Stimulated activated naive B cell treated with anti-CD40 and anti-IgM and Interleukin-4, amounts not matched to agents 10 μg/mL and 1 μg/mL and 100 μg/mL, for 72 hours (primary cell): ENCODE data around the gene FXYD7.
A peak's percentile ranks its signal among the peaks of the same experiment; 100 is the strongest.

Source experiments
- ATAC-seq, 2 donors: fragments of 150-1000 bp; cut with Tn5 transposase; replicated peaks; 2 replicates each; pipeline ENCODE4 v1.10.0; 2021; ENCODE audit warnings: moderate library complexity in 1 of 2
- DNase-seq: peaks from one replicate; pipeline ENCODE4 v3.0.0; 2021
- H3K27ac Mint-ChIP-seq: one replicate; pipeline ENCODE4 v1.8.0; 2022; ENCODE audit warnings: mild to moderate bottlenecking, mixed read lengths
- H3K27me3 Mint-ChIP-seq, 2 donors: one replicate each; pipeline ENCODE4 v1.8.0; 2022; ENCODE audit warnings: mixed read lengths in 2 of 2
- H3K36me3 Mint-ChIP-seq, 2 donors: one replicate each; pipeline ENCODE4 v1.8.0; 2022; ENCODE audit warnings: mixed read lengths in 2 of 2, mild to moderate bottlenecking in 1 of 2
- H3K4me1 Mint-ChIP-seq, 2 donors: one replicate each; pipeline ENCODE4 v1.8.0; 2022; ENCODE audit warnings: mixed read lengths in 2 of 2, mild to moderate bottlenecking in 1 of 2
- H3K4me3 Mint-ChIP-seq, 2 donors: one replicate each; pipeline ENCODE4 v1.8.0; 2022; ENCODE audit warnings: mild to moderate bottlenecking in 2 of 2, mixed read lengths in 2 of 2, moderate library complexity in 1 of 2
- H3K9me3 Mint-ChIP-seq, 2 donors: one replicate each; pipeline ENCODE4 v1.8.0; 2022; ENCODE audit warnings: mixed read lengths in 2 of 2, mild to moderate bottlenecking in 1 of 2

FXYD7 gene

DNA sequence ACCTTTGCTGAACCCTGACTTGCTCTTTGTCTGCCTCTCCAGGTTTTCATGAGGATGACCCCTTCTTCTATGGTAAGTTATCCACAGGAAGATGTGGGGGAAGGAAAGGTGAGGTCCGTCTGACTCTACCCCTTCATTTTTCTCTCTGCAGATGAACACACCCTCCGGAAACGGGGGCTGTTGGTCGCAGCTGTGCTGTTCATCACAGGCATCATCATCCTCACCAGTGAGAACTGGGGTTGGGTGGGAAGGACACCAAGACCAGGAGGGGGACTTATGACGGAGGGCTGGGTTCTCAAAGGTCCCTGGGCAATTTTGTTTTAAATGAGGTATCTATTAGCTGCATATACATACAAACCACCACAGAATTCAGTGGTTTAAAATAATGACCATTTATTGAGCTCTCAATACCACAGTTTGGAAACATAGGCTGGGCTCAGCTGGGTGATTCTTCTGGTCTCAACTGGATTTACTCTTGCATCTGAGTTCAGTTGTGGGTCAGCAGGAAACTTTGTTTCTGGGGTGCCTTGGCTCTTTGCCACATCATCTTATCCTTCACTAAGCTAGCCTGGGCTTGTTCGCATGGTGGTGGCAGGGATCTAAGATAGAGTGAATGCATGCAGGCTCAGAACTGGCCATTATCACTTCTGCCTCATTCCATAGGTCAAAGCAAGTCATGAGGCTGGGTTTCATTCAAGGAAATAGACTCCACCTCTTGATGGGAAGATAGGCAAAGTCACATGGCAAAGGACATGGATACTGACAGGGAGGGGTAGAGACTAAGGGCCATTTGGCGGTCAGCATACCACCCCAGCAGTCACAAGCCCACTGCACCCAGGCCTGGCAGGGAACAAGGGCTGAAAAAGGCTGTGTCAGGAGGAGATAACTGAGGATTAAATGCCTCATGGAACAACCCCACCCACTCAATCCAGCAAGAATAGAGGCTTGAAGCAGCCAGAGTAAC lies 23.3 kb downstream of the FXYD7 start:
- peak overlapping the region; percentile 86 for H3K27ac Mint-ChIP-seq
- peaks cover 15 to 24% of the 10 kb centered on the region in 2 donors for H3K9me3 Mint-ChIP-seq
- DNase-seq (no peak), ATAC-seq (no peak)
- H3K4me1 Mint-ChIP-seq = peaks cover 35 to 68% of the 10 kb centered on the region in 2 donors
- peaks cover 73 to 92% of the 10 kb centered on the region in 2 donors for H3K36me3 Mint-ChIP-seq
- H3K27me3 Mint-ChIP-seq = no peaks in the 10 kb centered on the region
- H3K4me3 Mint-ChIP-seq = peak overlapping the region; percentile 25 to 43

DNA sequence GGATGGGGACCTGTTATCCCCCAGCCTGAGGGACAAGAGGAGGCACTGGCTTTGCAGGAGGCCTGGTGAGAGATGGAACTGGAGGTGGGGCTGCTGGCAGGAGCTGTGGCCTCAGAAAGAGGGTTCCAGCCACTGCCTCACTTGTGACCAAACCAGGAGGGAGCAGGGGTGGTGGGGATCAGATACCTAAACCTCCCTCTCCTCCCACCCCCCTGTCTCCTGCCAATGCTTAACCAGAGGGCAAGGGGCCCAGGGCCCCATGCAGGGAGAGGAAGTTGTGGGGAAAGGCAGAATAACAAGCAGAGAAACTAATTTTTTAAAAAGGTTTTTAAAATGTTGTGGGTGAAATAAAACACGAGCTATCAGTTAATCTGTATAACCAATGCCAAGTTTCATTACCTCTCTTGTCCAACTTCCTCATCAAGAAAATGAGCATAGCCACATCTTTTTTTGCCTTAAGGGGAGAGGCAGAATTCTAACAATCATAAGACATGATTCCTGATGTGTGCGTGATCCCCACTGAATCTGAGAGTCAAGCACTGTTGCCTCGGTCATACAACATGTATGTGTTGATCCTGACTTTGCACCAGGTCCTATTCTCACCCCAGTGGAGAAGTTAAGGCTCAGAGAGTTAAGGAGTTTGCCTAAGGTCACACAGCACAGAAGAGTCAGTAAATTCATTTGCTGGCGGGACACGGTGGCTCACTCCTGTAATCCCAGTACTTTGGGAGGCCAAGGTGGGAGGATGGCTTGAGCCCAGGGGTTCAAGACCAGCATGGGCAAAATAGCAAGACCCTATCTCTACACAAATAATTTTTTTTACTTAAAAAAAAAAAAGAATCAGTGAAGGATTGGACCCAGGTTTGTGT lies 24.4 kb downstream of the FXYD7 start:
- DNase-seq = no peak
- peaks cover 31 to 70% of the 10 kb centered on the region in 2 donors for H3K4me1 Mint-ChIP-seq
- H3K27ac Mint-ChIP-seq = peak overlapping the region; percentile 86
- ATAC-seq = peak; percentile 59 to 82
- H3K36me3 Mint-ChIP-seq = peaks cover 62 to 84% of the 10 kb centered on the region in 2 donors
- peak overlapping the region; percentile 15 to 25 for H3K4me3 Mint-ChIP-seq
- H3K27me3 Mint-ChIP-seq = no peaks in the 10 kb centered on the region
- peaks cover 11 to 19% of the 10 kb centered on the region in 2 donors for H3K9me3 Mint-ChIP-seq

DNA sequence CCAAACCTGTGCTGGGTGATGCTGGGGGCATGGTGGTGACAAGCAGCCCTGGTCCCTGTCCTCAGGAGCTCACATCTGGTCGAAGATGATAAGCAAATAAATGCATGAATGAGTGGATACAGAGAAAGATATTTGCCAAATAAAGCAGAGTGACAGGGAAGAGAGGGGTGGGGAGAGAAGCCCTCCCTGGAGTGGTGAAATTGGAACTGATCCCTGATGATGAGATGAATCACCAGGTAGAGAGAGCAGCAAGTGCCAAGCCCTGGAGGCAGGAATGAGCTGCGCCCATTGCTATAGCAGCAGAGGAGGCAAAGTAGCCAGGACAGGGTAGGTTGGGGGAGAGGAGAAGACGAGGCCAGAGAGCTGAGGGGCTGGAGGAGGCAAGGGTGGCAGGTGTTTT lies 25.1 kb downstream of the FXYD7 start:
- Mint-ChIP-seq H3K4me1 (peaks cover 28 to 68% of the 10 kb centered on the region in 2 donors), H3K27ac (peak overlapping the region; percentile 59), H3K27me3 (no peaks in the 10 kb centered on the region), H3K36me3 (peaks cover 55 to 82% of the 10 kb centered on the region in 2 donors), H3K9me3 (peaks cover 11 to 19% of the 10 kb centered on the region in 2 donors), H3K4me3 (no peak overlapping the region)
- DNase-seq (no peak), ATAC-seq (no peak)

DNA sequence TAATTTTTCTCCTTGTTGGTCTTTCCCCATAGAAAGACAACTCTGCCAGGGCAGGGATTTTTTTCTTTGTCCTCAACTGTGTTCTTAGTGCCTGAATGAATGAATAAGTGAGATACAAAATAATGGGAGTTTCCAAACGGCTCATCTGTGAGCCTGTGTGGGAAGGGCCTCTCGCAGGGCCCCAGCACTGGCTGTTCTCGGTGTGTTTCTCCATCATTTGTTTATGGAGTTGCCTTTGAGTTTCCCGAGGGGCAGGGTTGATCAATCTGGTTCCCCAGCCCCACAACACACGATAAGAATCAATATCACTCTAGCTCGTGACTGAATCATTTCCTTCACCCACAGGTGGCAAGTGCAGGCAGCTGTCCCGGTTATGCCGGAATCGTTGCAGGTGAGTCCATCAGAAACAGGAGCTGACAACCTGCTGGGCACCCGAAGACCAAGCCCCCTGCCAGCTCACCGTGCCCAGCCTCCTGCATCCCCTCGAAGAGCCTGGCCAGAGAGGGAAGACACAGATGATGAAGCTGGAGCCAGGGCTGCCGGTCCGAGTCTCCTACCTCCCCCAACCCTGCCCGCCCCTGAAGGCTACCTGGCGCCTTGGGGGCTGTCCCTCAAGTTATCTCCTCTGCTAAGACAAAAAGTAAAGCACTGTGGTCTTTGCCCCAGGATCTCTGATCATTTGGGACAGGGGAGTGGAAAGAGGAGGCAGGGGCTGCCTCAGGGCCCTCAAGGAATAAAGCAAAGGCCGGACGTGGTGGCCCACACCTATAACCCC lies 26.4 kb downstream of the FXYD7 start:
- H3K27ac Mint-ChIP-seq = peak overlapping the region; percentile 85
- H3K4me3 Mint-ChIP-seq = no peak overlapping the region
- no peak for DNase-seq
- H3K36me3 Mint-ChIP-seq = peaks cover 44 to 70% of the 10 kb centered on the region in 2 donors
- no peak for ATAC-seq
- no peaks in the 10 kb centered on the region for H3K27me3 Mint-ChIP-seq
- H3K9me3 Mint-ChIP-seq = peaks cover 8 to 15% of the 10 kb centered on the region in 2 donors
- H3K4me1 Mint-ChIP-seq = peaks cover 27 to 60% of the 10 kb centered on the region in 2 donors

DNA sequence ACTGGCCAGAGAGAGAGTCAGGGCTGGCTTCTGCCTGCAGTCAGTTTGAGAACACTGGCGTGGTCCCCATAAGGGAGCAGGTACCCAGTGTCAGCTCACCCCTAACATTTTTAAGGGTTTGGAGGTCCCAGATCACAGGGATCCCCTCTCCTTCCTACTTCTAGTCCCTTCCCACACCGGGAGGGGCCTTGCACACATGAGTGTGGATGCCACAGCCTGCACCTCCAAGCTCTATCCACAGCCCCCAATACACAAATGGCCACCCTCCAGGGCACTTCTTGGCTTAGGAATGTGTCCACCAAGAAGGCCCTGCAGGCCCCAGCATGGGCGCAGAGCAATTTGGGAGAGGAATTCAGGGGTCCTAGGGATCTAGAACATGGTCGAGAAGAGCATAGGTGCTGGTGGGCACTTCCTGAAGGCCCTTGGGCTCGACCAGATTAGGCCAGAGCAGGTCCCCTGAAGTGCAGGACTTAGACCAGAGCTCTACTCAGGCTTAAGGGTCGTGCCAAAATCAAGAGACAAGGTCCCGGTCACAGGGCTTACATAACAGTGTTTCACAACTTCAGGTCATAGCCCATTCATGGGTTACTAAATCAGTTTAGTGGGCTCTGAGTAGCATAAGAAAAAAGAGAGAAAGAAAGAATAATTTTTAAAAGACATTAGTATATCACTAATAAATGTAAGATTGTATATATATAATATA lies 27.5 kb downstream of the FXYD7 start:
- ATAC-seq (no peak), DNase-seq (no peak)
- Mint-ChIP-seq H3K4me3 (no peak overlapping the region), H3K4me1 (peaks cover 29 to 63% of the 10 kb centered on the region in 2 donors), H3K27me3 (no peaks in the 10 kb centered on the region), H3K9me3 (peaks cover 6 to 11% of the 10 kb centered on the region in 2 donors), H3K36me3 (peaks cover 36 to 60% of the 10 kb centered on the region in 2 donors), H3K27ac (peak overlapping the region; percentile 85)

DNA sequence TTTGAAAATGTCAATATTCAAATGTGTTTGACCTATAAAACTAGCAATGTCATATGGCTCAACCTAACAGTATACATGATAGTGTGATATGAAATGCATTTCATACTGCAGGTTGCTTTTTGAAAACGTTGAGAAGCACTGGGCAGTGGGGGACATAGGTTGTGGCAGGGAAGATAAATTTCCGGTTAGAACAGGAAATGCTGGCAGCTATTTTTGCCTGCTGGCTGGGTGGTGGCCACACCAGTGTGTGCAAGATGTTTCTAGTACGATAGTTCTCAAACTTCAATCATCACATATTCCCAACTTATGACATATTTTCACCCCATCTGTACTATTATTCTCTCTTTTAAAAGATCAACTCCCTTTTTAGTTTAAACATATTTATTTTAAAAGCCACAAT lies 28.7 kb downstream of the FXYD7 start:
- Mint-ChIP-seq H3K9me3 (no peaks in the 10 kb centered on the region), H3K27me3 (no peaks in the 10 kb centered on the region), H3K36me3 (peaks cover 24 to 48% of the 10 kb centered on the region in 2 donors), H3K27ac (peak overlapping the region; percentile 75), H3K4me3 (no peak overlapping the region), H3K4me1 (peaks cover 26 to 62% of the 10 kb centered on the region in 2 donors)
- no peak for ATAC-seq
- DNase-seq = no peak

DNA sequence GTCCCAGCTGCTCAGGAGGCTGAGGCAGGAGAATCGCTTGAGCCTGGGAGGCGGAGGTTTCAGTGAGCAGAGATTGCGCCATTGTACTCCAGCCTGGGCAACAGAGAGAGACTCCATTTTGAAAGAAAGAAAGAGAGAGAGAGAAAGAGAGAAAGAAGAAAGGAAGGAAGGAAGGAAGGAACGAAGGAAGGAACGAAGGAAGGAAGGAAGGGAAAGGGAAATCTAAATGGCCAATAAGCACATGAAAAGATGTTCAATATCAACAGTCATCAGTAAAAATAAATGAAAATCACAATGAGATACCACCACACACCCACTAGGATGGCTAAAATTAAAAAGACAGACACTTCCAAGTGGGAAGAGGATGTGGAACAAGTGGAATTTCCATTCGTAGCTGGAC lies 31.2 kb downstream of the FXYD7 start:
- DNase-seq (no peak), ATAC-seq (no peak)
- H3K27ac Mint-ChIP-seq = no peak overlapping the region
- no peaks in the 10 kb centered on the region for H3K27me3 Mint-ChIP-seq
- peaks cover 9 to 39% of the 10 kb centered on the region in 2 donors for H3K4me1 Mint-ChIP-seq
- H3K36me3 Mint-ChIP-seq = peaks cover 9 to 25% of the 10 kb centered on the region in 2 donors
- H3K9me3 Mint-ChIP-seq = peaks cover 5 to 7% of the 10 kb centered on the region in 2 donors
- no peak overlapping the region for H3K4me3 Mint-ChIP-seq

DNA sequence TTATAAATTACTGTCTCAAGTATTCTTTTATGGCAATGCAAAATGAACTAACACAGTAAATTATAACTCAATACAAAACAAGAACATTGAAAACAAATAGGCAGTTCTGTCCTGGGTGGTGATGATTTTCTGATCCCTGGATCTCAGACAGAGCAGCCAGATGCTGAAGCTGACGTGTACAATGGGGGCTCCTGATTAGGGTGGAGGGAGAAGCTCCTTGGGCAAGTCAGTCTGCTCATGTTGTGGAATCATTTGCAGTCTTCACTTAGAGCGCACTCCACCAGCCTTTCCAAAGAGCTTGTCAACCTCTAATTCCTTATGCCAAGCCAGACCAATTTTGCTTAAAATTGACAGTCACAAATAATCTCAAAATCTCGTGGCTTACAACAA lies 33.1 kb downstream of the FXYD7 start:
- DNase-seq (no peak), ATAC-seq (no peak)
- Mint-ChIP-seq H3K27me3 (no peaks in the 10 kb centered on the region), H3K4me3 (no peak overlapping the region), H3K36me3 (peaks cover 2 to 9% of the 10 kb centered on the region in 2 donors), H3K27ac (no peak overlapping the region), H3K4me1 (peaks cover 12 to 39% of the 10 kb centered on the region in 2 donors), H3K9me3 (peaks cover 5 to 7% of the 10 kb centered on the region in 2 donors)

DNA sequence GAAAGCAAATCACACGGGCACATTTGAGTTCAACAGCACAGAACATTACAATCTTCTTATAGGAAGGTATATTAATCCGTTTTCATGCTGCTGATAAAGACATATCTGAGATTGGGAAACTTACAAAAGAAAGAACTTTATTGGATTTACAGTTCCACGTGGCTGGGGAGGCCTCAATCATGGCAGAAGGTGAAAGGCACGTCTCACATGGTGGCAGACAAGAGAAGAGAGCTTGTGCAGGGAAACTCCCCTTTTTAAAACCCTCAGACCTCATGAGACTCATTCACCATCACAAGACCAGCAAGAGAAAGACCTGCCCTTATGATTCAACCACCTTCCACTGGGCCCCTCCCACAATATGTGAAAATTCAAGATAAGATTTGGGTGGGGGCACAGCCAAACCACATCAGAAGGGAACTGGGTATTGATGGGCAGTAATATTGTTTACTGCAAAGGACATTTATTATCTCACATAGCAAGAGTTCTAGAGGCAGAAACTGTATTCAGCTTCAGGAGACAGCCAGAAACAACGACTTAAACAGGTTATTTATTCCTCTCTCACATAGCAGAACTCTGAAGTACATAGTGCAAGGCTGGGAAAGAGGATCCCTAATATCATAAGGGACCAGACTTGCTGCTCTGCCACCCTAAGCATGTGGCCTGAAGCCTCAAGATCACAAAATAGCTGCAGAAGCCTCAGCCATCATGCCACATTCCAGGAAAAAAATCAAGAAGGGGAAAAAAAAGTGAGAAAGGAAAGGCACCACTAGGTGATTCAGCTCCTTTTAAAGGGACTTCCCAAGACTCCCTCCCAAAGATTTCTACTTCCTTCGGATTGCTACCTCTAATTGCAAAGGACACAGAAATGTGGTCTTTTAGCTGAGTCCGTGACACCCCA lies 34.6 kb downstream of the FXYD7 start:
- DNase-seq (no peak), ATAC-seq (no peak)
- H3K9me3 Mint-ChIP-seq = peaks cover 5 to 7% of the 10 kb centered on the region in 2 donors
- peaks cover 2 to 3% of the 10 kb centered on the region in 2 donors for H3K36me3 Mint-ChIP-seq
- H3K4me3 Mint-ChIP-seq = no peak overlapping the region
- no peak overlapping the region for H3K27ac Mint-ChIP-seq
- peaks cover 13 to 32% of the 10 kb centered on the region in 2 donors for H3K4me1 Mint-ChIP-seq
- H3K27me3 Mint-ChIP-seq = no peaks in the 10 kb centered on the region

DNA sequence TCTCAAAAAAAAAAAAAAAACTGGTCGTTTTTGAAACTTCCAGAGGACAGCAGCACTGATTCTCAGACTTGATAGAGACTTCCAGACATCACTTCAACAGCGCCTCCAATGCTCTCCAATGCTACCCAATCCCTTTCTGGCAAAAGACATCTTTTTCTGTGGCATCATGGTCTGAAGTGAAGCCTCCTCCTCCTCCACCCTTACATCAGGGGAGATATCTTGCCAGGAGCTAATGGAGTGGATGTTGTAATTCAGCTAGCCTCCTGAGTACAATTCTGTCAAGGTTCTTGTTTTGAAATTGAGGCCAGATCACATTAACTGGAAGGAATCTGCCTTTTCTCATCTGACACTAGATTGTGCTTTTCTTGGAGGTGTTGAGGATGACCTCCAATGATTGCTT lies 35.6 kb downstream of the FXYD7 start:
- H3K27me3 Mint-ChIP-seq = no peaks in the 10 kb centered on the region
- no peak for ATAC-seq
- peaks cover 14 to 32% of the 10 kb centered on the region in 2 donors for H3K4me1 Mint-ChIP-seq
- H3K9me3 Mint-ChIP-seq = peaks cover 7% of the 10 kb centered on the region in 2 donors
- H3K27ac Mint-ChIP-seq = no peak overlapping the region
- no peak overlapping the region for H3K4me3 Mint-ChIP-seq
- DNase-seq = no peak
- H3K36me3 Mint-ChIP-seq = peaks cover 0 to 2% of the 10 kb centered on the region in 2 donors

DNA sequence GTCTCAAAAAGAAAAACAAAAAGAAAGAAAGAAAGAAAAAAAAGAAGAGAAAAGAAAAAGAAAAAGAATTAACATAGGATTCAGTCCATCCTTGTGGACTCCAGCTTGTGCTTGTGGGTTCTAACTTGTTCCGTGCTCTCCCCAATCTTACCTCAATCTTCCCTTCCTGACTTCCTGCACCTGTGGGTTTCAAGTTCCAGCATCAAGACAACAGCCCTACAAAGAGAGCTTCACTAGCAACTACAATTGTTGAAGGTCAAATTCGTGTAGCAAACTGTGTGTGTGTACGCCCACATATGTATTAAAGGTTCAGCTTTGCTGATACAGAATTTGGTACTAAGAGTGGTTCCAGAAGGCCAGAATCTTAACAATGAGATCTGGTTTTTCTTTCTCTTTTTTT lies 36.8 kb downstream of the FXYD7 start:
- Mint-ChIP-seq H3K9me3 (peaks cover 11 to 13% of the 10 kb centered on the region in 2 donors), H3K27me3 (no peaks in the 10 kb centered on the region), H3K27ac (no peak overlapping the region), H3K4me3 (no peak overlapping the region), H3K36me3 (peaks cover 0 to 1% of the 10 kb centered on the region in 2 donors), H3K4me1 (peaks cover 14 to 32% of the 10 kb centered on the region in 2 donors)
- DNase-seq (no peak), ATAC-seq (no peak)

DNA sequence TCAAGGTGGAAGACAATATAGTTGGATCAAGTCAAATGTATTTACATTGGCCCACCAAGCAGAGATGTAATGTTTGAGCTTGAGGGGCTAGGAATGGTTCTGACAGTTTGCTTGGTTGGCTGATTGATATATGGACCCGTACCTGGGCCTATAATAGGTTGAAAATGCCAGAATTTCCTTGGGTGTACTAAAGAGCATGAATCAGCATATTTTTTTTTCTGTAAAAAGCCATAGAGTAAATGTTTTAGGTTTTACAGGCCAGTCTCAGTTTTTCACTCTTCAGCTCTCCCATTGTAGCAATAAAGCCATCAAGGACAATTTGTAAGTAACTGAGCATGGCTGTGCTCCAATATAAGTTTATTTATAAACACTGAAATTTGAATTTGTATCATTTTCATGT lies 38.3 kb downstream of the FXYD7 start:
- Mint-ChIP-seq H3K4me3 (no peak overlapping the region), H3K9me3 (peaks cover 11 to 13% of the 10 kb centered on the region in 2 donors), H3K4me1 (peaks cover 8 to 17% of the 10 kb centered on the region in 2 donors), H3K27me3 (no peaks in the 10 kb centered on the region), H3K27ac (no peak overlapping the region), H3K36me3 (no peaks in the 10 kb centered on the region)
- DNase-seq (no peak), ATAC-seq (no peak)
